OCI-LY1 (cell line): ENCODE measurements around the gene C3orf18.
A peak's percentile ranks its signal among the peaks of the same experiment; 100 is the strongest.

Source experiments
- EZH2 ChIP-seq: fragments of 200-600 bp; sonication (generic), shearing (Covaris generic); IDR thresholded peaks from 2 replicates; pipeline ENCODE4 v1.8.0; 2017; ENCODE audit warnings: borderline replicate concordance, mixed run types, mild to moderate bottlenecking, antibody characterized with exemption, low read length, moderate library complexity, mixed read lengths
- TF ChIP-seq, protein P1 (sequence below): fragments of 200-600 bp; sonication (generic), shearing (Covaris generic); IDR thresholded peaks from 2 replicates; pipeline ENCODE4 v1.5.1; 2017; ENCODE audit warnings: mild to moderate bottlenecking, antibody characterized with exemption, low read length, moderate library complexity, mixed read lengths

DNA sequence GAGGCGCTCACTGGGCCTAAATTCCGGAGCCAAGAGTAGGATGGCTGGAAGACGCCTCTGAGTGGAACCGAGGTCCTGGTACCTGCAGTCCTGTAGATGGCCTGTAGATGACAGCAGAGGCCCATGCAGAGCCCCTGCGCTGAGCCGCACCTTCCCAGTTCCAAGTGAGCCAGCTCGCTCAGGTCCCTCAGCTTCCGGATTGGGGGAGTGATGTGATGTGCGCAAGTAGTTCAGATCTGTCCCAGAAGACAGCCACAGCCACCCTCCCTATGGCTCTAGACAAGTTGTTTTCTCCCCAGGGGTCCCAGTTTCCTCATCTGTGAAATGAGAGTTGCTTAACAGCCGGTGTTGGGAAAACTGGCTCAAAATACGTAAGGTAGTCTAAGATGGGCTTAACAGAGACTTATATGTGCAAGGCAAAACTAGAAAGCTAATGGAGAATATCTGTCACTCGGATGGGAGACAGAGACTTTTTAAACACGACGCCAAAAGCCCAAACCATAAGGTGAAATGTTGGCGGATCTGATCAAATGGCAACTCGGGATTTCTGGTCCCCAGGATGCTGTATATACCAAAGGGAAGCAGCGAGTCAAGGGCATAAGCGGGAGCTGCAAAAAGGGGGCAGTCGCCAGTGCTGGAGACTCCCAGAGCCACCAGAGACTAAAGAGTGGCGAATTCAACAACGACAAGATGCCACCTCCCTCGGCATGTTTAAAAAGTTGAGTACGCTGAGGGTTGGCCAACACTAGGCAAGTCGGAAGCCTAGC lies 48.6 kb upstream of the C3orf18 start:
- TF ChIP-seq, protein P1, sequence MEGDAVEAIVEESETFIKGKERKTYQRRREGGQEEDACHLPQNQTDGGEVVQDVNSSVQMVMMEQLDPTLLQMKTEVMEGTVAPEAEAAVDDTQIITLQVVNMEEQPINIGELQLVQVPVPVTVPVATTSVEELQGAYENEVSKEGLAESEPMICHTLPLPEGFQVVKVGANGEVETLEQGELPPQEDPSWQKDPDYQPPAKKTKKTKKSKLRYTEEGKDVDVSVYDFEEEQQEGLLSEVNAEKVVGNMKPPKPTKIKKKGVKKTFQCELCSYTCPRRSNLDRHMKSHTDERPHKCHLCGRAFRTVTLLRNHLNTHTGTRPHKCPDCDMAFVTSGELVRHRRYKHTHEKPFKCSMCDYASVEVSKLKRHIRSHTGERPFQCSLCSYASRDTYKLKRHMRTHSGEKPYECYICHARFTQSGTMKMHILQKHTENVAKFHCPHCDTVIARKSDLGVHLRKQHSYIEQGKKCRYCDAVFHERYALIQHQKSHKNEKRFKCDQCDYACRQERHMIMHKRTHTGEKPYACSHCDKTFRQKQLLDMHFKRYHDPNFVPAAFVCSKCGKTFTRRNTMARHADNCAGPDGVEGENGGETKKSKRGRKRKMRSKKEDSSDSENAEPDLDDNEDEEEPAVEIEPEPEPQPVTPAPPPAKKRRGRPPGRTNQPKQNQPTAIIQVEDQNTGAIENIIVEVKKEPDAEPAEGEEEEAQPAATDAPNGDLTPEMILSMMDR, result peak; percentile 94
- TF ChIP-seq EZH2, result no peak
